GM18870 (cell line): Measurements from ENCODE around the gene MEIOB.
"Not testable (repeated sequence)": the region's sequence is repeated elsewhere in the genome, so short reads cannot be mapped to it uniquely, and the experiment has no call there.

Experiments
- ATAC-seq: cut with Tn5 transposase; IDR thresholded peaks from one replicate; pipeline ENCODE4 v1.9.1; 2021; ENCODE audit warnings: moderate library complexity; ENCODE audit not compliant: unreplicated experiment

MEIOB gene

GRCh38 chr16:1816396-1817275, 55.3 kb downstream of the MEIOB start:
- ATAC-seq: no peak

DNA sequence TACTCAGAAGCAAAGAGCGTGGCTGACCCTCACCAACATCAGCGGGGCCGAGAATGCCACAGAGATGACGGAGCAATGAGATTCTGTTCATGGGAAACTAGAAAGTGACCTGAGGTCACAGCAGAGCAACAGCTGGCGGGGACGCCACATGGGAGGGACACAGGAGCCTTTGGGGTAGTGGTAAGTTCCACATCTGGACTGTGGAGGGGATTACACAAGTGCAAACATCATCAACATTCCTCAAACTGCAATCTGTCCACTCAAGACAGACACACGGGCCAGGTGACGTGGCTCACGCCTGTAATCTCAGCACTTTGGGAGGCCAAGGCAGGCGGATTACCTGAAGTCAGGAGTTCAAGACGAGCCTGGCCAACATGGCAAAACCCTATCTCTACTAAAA, 56.5 kb downstream of the MEIOB start:
- no peak for ATAC-seq

GRCh38 chr16:1812732-1813163, 59.2 kb downstream of the MEIOB start:
- no peak for ATAC-seq

- no peak for ATAC-seq
Observed at GRCh38 chr16:1810536-1810935, 61.4 kb downstream of the MEIOB start.

DNA sequence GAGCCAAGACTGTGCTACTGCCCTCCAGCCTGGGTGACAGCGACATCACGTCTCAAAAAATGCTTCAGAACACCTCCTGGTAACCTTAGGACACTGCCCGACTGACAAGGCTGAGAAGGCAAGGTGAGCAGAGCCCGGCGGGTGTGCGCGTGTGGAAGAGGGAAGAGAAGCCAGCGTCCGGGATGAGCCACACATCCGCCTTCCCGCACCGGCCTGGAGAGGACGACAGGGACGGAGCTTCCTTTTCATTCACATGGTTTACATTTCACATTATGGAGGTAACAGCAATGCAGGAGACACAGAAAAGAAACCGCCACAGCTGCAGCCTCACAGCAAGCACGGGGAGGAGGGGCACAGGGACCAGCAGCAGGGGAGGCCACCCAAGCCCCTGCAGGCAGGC, 61.9 kb downstream of the MEIOB start:
- ATAC-seq: no peak

- ATAC-seq: no peak
Observed at GRCh38 chr16:1809281-1809801, 62.6 kb downstream of the MEIOB start.

DNA sequence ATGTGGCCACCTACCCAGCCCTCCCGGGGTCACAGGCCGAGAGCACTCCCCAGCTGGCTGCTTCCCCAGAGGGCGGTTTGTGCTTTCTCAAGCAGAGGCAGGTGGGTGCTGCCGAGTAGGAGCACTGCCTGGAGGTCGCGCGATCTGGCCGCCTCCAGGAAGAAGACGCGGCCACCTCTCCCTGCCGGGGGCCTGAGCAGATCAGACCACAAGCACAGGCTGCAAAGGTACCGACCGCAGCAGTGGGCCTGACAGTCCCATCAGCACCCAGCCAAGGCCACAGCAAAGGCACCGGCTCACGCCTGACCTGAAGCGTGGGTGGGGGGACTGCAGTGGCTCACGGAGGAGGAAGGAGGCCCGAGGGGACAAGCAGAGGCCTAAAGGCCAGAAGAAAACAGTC, 63.3 kb downstream of the MEIOB start:
- no peak for ATAC-seq

GRCh38 chr16:1807626-1808025, 64.3 kb downstream of the MEIOB start:
- no peak for ATAC-seq

DNA sequence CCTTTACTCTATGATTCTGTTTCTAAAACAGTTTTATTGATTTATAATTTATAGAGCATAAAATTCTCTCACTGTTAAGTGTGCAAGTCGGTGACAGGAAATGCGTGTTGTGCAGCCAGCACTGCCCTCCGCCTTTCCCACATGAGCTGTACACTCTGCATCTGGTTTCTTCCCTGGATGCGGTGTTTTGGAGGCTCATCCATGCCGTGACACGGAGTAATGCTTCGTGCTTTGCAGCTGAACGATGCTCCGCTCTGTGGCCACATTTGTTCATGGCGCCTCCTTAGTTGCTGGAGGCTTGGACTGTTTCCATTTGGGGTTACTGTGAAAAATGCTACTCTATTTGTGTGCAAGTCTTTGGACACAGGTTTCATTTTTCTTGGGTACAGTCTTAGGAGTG, 71.3 kb downstream of the MEIOB start:
- no peak for ATAC-seq

DNA sequence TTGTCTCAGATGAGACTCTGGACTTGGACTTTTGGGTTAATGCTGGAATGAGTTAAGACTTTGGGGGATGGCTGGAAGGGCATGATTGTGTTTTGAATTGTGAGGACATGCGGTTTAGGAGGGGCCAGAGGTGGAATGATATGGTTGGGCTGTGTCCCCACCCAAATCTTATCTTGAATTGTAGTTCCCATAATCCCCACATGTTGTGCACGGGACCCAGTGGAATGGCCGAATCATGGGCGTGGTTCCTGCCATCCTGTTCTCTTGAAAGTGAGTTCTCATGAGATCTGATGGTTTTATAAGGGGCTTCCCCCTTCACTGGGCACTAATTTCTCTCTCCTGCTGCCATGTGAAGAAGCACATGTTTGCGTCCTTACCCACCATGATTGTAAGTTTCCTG, 72.7 kb downstream of the MEIOB start:
- ATAC-seq: not testable (repeated sequence)

- ATAC-seq: no peak
Observed at GRCh38 chr16:1794908-1795666, 76.9 kb downstream of the MEIOB start.

DNA sequence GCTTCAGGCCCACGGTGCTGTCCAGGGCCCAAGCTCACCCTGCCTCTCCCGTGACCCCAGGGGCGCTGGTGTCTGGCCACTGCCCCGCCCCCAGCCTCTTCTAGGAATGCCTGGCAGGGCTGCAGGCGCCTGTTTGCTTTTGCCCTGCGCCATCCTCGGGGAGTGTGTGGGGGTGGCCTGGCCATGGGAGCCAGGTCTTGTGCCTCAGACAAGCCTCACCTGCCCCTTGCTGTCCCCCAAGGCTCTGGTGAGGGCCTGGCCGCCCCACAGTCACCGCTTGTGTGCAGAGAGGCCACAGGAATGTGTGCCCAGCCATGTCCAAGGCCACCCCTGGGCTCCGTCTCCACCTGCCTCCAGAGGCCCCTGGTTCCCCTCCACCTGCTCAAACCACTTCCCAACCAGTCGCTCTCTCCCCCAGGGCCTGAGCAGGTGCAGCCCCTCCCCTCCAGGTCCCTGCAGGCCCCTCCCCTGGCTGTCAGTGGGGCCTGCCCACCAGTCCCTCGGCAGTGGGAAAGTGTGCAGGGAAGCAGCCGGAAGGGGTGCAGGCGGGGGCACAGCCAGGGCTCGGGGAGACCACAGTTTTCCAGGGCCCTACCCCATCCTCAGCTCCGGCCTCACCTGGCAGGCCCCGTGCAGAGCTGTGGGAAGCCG, 77.6 kb downstream of the MEIOB start:
- no peak for ATAC-seq

- ATAC-seq: no peak
Observed at GRCh38 chr16:1793578-1794220, 78.3 kb downstream of the MEIOB start, which contains the start of gene IGFALS. Gene IGFALS, minus strand, starts transcription at chr16:1793705. Its CDS starts 53 bp downstream, at chr16:1793652.

DNA sequence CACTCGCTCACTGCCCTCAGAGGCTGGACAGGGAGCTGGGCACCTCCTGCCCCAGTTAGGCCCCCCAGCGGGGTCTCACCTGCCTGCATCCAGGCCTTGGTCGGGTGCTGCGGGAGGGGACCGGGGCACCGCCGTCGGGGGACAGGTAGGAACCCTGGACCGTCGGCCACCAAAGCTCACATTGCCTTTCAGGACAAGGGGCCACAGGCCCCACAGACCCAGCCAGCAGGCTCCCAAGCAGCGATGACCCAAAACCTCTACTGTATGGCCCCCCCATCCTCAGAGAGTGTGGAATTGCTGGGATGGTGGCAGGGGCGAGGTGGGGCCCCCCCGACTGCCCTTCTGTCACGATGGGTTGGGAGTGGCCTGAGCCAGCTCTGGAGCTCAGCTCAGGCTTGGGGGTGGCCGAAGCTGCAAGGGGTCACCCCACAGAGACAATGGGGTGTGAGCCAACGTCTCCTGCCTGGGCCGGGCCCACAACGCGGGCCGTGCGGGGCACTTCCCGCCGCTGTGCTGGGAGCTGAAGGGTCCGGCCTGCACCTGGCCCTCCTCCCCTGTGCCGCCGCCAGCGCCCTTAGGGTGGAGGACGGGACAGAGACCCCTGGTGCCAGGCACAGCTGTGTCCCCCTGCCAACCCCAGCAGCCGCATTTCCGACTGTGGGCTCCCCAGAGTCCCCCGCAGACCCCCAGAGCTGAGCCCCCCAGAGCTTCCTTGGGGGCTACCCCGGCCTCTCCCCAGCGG, 79.0 kb downstream of the MEIOB start:
- ATAC-seq: no peak

- no peak for ATAC-seq
Observed at GRCh38 chr16:1791943-1792812, 79.8 kb downstream of the MEIOB start.

GRCh38 chr16:1791256-1791942, 80.6 kb downstream of the MEIOB start:
- no peak for ATAC-seq

- ATAC-seq: no peak
Observed at GRCh38 chr16:1790611-1791255, 81.2 kb downstream of the MEIOB start.

DNA sequence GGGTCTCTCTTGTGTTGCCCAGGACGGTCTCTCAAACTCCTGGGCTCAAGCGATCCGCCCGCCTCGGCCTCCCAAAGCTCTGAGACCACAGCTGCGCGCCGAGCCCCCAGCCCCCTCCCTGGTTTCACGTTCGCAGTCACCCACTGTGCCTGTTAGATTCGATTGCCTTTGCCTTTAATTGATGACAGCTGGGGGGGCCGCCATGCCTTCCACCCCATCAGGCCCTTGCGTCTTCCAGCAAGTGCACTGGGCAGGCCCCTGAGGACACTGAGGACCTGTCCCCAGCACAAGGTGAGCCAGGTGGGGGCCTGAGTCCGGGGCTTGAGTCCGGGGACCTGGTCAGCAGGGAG, 81.7 kb downstream of the MEIOB start:
- no peak for ATAC-seq
